DMS 273 (cell line): ENCODE measurements around the gene ADK.
A peak's percentile ranks its signal among the peaks of the same experiment; 100 is the strongest.
"Not testable (repeated sequence)": the region's sequence is repeated elsewhere in the genome, so short reads cannot be mapped to it uniquely, and the experiment has no call there.

ENCODE experiments used
- DNase-seq: peaks from one replicate; lab custom pipeline; 2025; ENCODE audit not compliant: unreplicated experiment; lab: John Stamatoyannopoulos, UW

The ADK gene

GRCh38 chr10:74337330-74338016, 186.5 kb downstream of the ADK start:
- no peak for DNase-seq

DNA sequence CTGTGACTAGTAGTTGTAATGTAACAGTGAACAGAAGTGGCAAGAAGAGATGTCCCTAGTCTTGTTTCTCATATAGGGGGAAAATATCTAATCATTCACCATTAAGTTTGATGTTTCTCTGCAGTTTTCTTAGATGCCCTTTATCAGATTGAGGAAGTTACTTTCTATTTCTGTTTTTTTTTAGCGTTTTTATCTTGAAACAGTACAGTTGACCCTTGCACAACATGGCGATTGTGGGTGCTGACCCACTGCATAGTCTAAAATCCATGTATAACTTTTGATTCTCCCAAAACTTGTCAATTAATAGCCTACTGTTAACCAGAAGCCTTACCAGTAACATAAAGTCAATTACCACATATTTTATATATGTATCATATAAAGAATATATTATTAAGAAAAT, 192.0 kb downstream of the ADK start:
- DNase-seq: no peak

GRCh38 chr10:74343804-74344203, 192.8 kb downstream of the ADK start:
- DNase-seq: no peak

DNA sequence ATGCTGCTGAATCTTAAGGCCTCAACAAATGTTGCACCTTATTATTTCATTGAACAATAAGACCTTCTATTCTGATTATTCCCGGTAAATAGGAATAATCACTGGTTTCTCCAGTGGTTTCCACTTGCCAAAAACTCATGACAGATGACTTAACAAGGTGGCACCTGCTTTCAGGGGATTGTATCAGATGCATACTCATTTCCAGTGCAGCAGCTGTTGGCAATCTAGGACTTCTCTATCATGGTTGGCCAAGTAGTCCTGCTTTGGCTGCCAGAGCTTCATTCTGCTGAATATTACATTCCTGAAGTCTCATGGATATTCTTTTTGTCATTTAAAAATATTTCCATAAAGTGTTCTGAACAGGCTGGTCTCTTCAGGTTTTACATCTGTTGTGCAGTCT, 193.3 kb downstream of the ADK start:
- no peak for DNase-seq

DNA sequence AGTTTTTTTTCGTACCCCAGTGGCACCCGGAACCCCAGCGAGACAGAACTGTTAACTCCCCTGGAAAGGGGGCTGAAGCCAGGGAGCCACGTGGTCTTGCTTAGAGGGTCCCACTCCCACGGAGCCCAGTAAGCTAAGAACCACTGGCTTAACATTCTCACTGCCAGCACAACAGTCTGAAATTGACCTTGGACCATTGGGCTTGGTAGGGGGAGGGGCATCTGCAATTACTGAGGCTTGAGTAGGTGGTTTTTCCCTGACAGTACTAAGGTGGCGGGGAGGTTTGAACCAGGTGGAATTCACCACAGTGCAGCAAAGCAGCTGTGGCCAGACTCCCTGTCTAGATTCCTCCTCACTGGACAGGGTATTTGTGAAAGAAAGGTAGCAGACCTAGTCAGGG, 196.5 kb downstream of the ADK start:
- DNase-seq: no peak

DNA sequence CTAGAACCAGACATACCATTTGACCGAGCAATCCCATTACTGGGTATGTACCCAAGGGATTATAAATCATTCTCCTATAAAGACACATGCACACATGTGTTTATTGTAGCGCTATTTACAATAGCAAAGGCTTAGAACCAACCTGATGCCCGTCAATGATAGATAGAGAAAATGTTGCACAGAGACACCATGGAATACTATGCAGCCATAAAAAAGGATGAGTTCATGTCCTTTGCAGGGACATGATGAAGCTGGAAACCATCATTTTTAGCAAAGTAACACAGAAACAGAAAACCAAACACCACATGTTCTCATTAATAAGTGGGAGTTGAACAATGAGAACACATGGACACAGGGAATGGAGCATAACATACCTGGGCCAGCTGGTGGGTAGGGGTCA, 202.0 kb downstream of the ADK start:
- not testable (repeated sequence) for DNase-seq

- no peak for DNase-seq
Observed at GRCh38 chr10:74361678-74362077, 210.7 kb downstream of the ADK start.

DNA sequence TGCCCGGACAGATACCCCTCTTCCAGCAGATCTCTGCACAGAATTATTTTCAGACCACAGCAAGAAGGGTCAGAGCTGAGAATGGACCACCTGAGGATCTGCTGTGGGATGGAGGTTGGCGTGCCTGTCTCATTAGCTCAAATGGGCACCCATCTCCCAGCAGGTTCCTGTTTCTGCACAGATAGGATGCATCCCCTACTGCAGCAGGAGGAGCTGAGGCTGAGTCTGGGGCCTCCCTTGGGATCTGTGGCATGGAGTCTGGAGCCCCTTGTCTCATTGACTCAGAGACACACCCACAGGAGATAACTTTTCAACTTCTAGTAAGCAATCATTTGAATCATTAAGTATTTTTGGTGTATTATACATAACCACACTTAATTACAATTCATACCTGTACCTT, 212.7 kb downstream of the ADK start:
- no peak for DNase-seq

DNA sequence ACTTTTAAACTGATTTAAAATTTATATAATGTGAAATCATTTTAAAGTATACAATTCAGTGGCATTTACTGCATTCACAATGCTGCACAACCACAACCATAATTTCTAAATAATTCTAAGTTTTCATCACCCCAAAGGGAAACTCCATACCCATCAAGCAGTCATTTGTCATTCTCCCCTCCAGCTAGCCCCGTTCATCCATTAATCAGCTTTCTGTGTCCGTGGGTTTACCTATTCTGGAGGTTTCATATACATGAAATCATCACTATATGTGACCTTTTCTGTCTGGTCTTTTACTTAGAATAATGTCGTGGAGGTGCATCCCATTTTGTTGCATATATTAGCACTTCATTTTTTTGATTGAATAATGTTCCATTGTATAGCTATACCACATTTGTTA, 214.1 kb downstream of the ADK start:
- no peak for DNase-seq

DNA sequence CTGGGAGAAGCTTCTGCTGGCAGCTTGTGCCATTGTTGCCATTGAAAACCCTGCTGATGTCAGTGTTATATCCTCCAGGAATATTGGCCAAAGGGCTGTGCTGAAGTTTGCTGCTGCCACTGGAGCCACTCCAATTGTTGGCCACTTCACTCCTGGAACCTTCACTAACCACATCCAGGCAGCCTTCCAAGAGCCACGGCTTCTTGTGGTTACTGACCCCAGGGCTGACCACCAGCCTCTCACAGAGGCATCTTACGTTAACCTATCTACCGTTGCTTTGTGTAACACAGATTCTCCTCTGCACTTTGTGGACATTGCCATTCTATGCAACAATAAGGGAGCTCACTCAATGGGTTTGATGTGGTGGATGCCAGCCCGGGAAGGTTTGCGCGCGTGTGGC, 220.7 kb downstream of the ADK start:
- DNase-seq: no peak

GRCh38 chr10:74373059-74373458, 222.0 kb downstream of the ADK start:
- DNase-seq: no peak

DNA sequence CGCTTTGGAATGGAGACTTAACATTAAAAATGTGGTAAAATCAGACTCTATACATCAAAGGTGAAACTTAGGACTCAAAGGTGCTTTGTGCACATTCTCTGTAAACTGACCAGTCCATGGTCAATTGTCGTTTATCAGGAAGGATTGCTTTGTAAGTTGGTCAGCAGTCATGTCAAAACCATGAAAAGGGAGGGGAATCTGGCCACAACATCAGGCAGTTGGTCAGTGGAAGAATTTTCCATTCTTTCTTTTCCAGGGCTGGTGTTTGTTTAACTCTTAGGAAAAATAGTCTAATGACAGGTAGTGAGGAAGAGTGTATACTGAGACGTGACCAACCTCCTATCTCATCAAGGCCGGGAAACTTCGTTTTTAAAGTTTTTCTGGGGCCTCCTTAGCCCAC, 226.5 kb downstream of the ADK start:
- DNase-seq: no peak

GRCh38 chr10:74379474-74379873, 228.5 kb downstream of the ADK start:
- no peak for DNase-seq

- DNase-seq: peak; percentile 1
Observed at GRCh38 chr10:74380795-74381194, 229.8 kb downstream of the ADK start.

GRCh38 chr10:74381291-74381853, 230.4 kb downstream of the ADK start:
- peak; percentile 54 for DNase-seq

GRCh38 chr10:74382663-74383062, 231.6 kb downstream of the ADK start:
- DNase-seq: no peak

DNA sequence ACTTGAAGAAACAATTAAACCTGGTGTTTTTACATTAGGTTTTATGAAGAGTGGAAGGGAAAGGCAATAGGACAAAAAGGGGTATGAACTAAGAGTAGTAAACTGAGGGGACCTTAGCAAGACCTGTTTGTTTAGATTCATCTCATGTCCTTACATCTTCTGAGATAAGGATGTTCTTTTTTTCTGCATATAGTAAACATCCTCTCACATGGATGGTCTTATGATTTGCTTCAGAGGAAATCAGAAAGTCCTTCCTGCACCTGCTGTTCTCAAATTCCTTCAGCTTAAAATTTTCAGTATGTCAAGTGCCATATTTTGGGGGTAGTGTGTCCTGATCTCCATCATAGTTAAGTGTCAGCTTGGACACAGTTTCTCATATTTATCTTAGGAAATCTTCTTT, 232.6 kb downstream of the ADK start:
- no peak for DNase-seq

DNA sequence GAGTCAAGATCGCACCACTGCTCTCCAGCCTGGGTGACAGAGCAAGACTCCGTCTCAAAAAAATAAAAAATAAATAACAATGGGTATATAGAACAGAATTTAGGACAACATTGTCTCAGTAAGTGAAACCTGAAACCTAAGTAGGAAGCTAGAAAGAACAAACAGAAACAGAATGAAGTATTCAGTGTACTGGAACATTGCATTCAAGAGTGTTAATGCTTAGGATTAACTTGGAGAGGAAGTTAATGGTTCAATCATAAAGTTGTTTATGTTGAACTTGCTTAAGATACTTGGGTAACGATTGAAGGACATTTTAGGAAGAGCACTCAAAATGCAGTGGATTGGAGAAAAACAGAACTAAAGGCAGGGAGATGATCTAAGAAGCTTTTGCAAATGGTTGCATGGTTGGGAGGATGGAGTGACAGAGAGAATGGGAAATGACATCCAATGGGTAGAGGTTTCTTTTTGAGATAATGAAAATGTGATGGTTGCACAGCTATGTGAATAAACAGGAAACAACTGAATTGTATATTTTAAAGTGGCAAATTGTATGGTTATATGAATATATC, 233.7 kb downstream of the ADK start:
- DNase-seq: no peak

DNA sequence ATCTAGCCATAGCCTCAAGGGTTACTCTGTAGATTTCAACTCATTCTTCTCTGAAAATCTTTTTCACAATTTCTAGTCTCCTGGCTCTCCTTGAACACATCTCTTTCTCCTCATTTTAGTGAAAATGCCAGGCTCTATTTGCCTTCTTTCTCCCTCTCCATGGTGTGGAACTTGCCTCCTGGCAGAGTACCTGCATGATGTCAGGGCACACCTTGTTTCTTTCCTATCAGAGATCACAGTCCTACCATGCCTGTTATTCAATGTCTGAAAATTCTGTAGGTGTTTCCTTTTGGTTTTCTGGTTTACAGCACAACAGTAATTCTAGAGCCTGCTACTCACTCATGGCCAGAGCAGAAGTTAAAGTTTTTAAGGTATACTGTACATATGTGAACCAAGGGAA, 237.8 kb downstream of the ADK start:
- DNase-seq: no peak

GRCh38 chr10:74391786-74392185, 240.8 kb downstream of the ADK start:
- no peak for DNase-seq

- DNase-seq: no peak
Observed at GRCh38 chr10:74394416-74394969, 243.5 kb downstream of the ADK start.

DNA sequence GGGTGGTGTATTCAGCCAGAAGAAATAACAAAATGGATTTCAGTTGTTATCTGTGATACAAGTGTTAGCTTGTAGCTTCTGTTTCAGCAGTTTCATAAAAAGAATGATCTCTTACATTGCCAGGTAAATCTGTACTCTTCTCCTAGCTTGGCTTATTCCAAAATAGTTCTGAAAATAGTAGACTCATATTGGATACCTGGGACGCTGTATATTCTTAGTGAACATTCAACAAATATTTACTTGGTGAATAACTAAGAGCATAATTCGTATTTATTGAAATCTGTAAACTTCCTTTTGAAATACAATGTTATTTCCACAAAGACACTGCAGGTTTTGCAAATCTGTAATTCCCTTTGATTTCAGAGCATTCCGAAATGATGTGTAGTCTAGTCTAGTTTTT, 249.2 kb downstream of the ADK start:
- DNase-seq: no peak

DNA sequence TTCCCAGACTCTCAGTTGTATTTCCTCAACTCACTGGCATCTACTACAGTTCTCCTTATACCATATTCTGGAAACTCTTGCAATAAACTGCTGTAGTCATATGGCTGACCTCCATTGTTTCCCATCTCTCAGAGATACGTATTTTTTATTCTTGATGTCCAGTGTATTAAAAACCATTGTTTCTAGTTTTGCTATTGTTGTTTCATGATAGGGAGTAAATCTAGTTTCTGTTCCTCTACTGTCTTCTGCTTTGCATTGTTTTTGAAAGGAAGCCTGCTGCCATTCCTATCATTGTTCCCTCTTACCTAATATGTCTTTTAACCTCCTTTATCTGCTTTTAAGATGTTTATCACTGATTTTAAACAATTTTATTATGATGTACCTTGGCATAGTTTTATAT, 255.0 kb downstream of the ADK start:
- no peak for DNase-seq
